GM12874 (cell line): ENCODE data around the gene HOXB3.

Experiments used
- CTCF ChIP-seq: IDR thresholded peaks from 2 replicates; pipeline ENCODE4 v1.5.1; 2011; ENCODE audit warnings: low read depth, mild to moderate bottlenecking, control low read depth, low read length, moderate library complexity; ENCODE audit not compliant: insufficient read depth

The HOXB3 gene

DNA sequence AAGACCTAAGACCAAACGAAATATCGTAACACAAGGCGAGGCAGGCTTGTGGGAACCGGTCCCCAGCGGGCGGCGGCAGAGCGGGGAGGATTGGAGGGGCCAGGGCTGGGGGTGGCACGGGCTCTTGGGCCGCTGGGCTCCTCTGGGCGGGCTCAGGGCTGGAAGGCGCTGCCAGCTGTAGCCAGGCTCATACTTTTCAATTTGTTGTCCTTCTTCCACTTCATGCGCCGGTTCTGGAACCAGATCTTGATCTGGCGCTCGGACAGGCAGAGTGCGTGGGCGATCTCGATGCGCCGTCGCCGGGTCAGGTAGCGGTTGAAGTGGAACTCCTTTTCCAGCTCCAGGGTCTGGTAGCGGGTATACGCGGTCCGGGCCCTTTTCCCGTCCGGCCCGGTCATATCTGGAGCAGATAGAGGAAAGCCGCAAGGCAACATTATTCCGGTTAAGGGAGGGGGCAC lies 2.0 kb upstream of the HOXB3 start:
- TF ChIP-seq CTCF = no peak

- TF ChIP-seq CTCF = no peak
These were observed 1.4 kb upstream of the HOXB3 start for GRCh38 chr17:48591255-48592056.

- TF ChIP-seq CTCF = no peak
These were observed 643 bp upstream of the HOXB3 start for GRCh38 chr17:48590607-48591161.

- TF ChIP-seq CTCF = no peak
These were observed 796 bp downstream of the HOXB3 start for GRCh38 chr17:48589060-48589830.

DNA sequence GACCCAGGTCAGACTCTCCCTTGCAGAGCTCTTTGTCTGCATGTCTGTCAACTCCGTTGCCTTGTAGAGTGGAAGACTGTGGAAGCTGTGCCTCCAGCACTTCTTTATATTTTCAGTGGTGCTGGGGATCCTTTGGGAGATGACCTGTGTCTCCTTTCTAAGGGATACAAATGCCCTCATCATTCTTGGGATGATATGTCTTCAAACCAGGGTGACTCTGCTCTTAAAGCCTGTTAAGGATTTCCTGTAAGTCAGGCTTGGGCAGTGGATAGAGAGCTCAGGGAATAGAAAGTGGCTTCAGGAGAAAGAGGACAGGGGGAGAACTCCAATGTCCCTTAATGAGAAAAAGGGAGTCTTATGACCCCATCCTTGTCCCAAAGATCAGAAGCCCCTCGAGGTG lies 1.5 kb downstream of the HOXB3 start:
- no peak for TF ChIP-seq CTCF

- no peak for TF ChIP-seq CTCF
These were observed 2.0 kb downstream of the HOXB3 start for GRCh38 chr17:48588074-48588415.

GRCh38 chr17:48587276-48588073 lies 2.6 kb downstream of the HOXB3 start:
- no peak for TF ChIP-seq CTCF
